GM12801 (cell line): ENCODE measurements around the gene FBXL7.

ENCODE experiments used
- TF ChIP-seq, protein P1 (sequence below): IDR thresholded peaks from one replicate; pipeline ENCODE4 v1.5.1; 2011; ENCODE audit warnings: control low read depth; ENCODE audit not compliant: insufficient read length; ENCODE audit errors: extremely low read depth

Gene FBXL7

DNA sequence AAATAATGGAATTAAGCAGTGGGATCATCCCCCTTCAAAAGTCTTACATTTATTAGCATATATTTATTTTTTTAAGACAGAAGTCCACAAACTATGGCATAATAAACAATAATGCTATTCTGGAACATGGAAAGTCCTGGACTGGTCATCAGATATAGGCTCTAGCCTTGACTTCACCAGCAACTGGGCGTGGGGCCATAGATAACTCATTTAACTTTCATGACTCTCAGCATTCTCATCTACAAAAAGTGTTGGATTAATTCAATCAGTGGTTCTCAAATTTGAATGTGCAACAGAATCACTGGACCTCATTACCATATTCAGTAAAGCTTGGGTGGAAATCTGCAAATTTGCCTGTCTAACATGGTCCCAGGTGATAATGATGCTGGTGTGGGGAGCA lies 253.8 kb downstream of the FBXL7 start:
- TF ChIP-seq, protein P1, sequence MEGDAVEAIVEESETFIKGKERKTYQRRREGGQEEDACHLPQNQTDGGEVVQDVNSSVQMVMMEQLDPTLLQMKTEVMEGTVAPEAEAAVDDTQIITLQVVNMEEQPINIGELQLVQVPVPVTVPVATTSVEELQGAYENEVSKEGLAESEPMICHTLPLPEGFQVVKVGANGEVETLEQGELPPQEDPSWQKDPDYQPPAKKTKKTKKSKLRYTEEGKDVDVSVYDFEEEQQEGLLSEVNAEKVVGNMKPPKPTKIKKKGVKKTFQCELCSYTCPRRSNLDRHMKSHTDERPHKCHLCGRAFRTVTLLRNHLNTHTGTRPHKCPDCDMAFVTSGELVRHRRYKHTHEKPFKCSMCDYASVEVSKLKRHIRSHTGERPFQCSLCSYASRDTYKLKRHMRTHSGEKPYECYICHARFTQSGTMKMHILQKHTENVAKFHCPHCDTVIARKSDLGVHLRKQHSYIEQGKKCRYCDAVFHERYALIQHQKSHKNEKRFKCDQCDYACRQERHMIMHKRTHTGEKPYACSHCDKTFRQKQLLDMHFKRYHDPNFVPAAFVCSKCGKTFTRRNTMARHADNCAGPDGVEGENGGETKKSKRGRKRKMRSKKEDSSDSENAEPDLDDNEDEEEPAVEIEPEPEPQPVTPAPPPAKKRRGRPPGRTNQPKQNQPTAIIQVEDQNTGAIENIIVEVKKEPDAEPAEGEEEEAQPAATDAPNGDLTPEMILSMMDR: no peak

DNA sequence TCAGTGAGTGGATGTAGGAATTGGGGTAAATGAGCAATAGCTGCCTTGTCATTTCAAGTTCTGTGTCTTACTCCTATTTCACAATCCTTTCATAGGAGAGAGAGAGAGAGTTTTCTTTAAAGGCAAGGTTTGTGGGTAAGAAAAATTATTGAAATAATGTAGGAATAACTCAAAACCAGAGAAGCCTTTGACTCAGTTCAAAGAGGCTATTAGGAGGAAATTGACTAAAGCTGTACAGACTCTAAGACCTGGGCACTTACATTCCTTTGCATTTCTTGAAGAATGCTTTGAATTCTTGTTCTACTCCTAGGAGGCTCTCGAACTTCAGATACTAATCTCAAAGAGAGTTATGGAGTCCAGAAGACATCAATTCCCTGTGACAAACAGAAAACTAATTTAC lies 257.1 kb downstream of the FBXL7 start:
- TF ChIP-seq, protein P1: no peak

DNA sequence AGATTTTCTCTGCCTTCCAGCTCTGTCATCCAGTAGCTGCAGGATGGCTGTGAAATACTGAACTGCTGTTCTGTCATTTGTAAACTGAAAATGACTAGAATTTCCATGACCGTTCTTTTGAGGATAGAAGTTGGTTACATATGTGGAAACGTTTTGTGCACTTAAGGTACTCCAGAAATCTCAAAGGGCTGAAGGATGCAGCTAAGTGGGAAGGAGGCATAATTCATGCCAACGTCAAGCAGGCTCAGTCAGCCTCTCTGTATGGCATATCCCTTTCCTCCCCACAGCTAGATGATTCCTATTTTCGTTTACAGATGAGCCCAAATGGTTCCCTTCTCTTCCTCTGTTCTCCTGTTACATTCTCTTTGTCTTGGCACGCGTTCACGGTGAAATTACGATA lies 257.6 kb downstream of the FBXL7 start:
- TF ChIP-seq, protein P1: no peak

DNA sequence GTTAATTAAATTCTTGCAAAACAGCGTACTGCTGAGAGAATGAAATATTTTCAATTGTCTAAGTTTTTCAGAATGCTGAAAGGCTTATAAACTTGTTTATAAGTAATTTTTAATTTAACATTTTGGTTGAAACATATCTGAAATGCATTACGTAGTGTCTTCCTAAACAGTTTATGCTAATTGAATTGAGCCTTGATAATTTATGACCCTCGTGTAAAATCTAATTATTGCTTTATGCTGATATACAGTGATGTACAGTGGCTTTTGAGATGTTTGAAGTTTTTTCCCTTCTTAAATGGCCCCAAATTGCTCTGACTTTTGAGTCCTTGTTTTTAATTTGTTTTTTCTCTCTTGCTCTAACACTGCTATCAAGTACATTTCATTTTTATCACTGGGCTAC lies 262.7 kb downstream of the FBXL7 start:
- TF ChIP-seq, protein P1: no peak

DNA sequence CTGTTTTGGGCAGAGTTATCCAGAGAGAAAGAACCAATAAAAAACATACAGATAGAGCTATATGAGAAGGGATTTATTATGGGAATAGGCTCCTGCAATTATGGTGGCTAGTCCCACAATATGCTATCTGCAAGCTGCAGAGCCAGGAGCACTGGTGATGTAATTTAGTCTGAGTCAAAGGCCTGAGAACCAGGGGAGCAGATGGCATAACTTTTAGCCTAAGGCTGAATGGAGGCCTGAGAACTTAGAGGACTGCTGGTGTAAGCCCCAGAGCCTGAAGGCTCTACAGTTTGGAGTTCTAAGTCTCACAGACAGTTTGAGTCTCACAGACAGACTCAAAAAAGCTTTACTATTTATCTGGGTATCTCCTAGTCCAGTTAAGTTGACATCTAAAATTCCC lies 263.8 kb downstream of the FBXL7 start:
- TF ChIP-seq, protein P1: no peak

DNA sequence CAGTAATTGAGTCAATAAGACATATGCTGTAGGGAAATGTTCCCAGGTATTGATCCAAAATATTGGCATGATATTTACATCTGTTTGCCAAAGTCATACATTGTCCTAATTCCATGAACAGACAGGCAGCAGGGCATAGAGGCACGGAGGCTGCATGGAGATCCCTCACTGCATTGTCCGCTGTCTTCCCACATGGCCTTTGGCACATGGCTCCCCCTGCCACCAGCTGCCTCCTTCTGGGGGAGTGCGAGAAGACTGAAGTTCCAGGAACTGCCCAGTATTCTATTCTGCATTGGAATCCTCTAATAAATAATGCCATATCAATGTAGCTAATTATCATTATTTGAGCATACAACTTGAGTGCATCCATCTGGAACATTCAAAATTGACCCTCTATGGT lies 269.0 kb downstream of the FBXL7 start:
- TF ChIP-seq, protein P1: no peak

DNA sequence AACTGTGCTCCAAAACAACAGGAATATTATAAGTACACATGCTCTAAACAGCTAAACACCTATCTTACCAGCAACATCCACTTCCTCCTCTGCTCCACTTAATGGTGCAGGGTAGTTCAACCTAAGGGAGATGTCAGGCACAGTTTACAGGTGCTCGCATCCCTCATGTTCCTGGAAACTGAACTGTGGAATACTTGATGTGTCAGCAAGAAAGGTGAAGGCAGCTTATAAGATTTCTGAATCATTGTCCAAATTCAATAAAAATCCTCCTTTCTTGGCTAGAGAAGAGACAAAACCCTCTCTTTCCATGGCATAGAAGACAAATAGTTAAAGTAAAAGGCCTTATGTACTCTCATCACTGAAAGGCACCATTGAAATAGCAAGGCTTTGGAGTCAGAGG lies 272.2 kb downstream of the FBXL7 start:
- TF ChIP-seq, protein P1: no peak

DNA sequence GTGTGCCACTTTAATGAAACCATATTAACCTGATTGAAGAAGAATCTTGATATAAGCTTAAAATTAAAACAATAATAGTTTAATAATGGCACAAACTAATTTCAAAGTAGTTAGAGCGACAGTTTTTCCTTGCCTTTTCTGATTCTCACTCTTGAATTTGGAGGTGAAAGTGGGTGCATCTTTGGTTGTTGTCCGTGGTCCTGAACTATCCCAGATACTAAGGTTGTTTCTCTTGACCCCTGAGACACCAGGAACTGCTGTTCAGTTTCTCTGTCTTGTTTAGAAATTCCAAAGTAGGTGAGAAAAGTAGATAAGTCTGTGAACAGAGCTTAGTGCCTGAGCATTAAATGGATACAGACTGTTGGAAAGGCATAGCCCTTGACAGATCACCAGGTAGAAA lies 274.7 kb downstream of the FBXL7 start:
- TF ChIP-seq, protein P1: no peak
